H1 (cell line): ENCODE data around the gene TMEM97. TPM values are rescaled to one million over a fixed set of nuclear protein-coding genes. Genes with fewer than 3 reads are reported as not detected.

Experiments used
- CBX5 ChIP-seq: fragments of 300-800, 300-1000 bp; sonication (generic); IDR thresholded peaks from 2 replicates; pipeline ENCODE4 v1.7.1; 2016; ENCODE audit warnings: antibody characterized with exemption, low read length, low read depth
- CREB1 ChIP-seq: IDR thresholded peaks from 2 replicates; pipeline ENCODE4 v1.6.1; 2012; ENCODE audit warnings: inconsistent platforms
- polyA plus RNA-seq, 7 experiments: library from polyadenylated mRNA; depleted of rRNA in 3 of 7; stranded (reverse) in 5 of 7; unstranded in 2 of 7; fragments of >200 nt in 5 of 7; fragments of 200-250 nt in 2 of 7; gene quantifications; 1 replicate in 5 of 7; 2 replicates in 1 of 7; 4 replicates in 1 of 7; pipeline versions ENCODE4 v1.2.1 to v1.2.3, GENCODE V29; 2011 to 2013; ENCODE audit warnings: missing spikeins in 2 of 7, mixed read lengths in 2 of 7
- total RNA-seq: library from RNA; stranded (reverse); fragmentation: NEBNext Ultra II Directional; extraction: Animal tissue kit (Norgen Biotek cat#: 25700); gene quantifications from 2 replicates; pipeline ENCODE4 v1.2.1, GENCODE V29; 2021

TMEM97 gene
- total and polyA plus RNA-seq, 2 of the 8 experiments (the other 6 are each of a cell fraction or from before 2014, with no cell fraction given): 126 to 130 TPM

DNA sequence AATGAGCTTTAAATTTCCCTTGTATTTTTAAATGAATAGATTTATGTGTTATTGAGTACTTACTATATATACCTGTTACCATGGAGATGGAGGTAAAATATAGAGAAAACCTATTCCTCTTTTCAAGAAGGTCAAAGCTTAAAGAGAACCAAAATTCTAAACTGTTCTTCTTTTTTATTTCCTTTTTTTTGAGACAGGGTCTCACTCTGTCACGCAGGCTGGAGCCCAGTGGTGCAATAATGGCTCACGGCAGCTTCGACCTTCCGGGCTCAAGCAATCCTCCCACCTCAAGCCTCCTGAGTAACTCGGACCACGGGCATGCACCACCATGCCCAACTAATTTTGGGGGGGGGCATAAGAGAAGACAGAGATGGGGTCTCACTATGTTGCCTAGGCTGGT, 25.0 kb upstream of the TMEM97 start (continued):
- TF ChIP-seq CBX5 (no peak), CREB1 (no peak)
